ENCODE data around the gene BCLAF3.

Gene BCLAF3

DNA sequence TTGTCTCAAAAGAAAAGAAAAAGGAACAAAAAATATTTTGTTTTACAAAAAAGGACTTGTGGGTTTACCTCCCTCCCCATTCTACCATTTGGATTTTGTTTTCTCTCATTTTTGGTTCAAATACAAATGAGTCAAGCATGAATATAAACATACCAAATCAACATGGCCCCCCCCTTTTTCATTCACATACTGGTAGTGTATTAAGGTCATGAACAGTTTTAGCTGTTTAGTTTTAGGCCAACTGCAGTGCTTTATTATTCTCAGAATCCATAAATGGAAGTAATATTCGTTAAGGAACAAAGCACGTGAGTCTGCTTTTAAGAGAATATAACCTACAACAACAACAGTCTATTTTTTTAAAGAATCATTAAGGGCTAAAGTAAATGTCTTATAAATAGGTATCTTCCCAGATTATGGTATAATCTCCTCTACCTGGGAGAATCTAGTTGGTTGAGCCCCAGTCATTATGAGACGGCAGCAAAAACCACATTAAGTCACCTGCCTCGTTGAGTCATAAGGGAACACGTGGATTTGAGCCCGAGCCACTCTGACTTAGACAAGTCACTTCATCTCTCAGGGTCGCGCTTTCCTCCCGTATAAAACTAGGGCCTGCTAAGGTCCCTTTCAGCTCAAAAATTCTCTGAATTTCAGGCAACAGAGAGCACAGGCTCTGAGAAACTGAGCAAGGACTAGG lies 26.7 kb downstream of the BCLAF3 start:
- DNase-seq, result no peak

DNA sequence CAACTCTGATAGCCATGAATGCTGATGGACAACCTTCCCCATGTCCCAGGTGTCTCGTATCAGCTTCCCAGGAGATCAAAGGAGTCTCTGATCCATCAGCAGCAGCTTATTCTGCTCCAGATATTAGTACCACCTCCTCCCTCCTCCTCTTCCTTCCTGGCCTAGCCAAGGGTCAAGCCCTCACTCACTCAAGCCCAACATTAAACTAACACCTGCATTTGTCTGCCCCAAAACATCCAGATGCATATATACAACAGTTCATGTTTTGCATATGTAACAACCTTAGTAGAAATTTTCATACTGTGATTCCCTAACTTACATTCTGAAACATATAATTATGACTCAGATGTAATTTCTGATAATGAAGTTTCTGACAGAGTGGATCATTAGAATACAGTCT lies 29.9 kb downstream of the BCLAF3 start:
- DNase-seq, result no peak

DNA sequence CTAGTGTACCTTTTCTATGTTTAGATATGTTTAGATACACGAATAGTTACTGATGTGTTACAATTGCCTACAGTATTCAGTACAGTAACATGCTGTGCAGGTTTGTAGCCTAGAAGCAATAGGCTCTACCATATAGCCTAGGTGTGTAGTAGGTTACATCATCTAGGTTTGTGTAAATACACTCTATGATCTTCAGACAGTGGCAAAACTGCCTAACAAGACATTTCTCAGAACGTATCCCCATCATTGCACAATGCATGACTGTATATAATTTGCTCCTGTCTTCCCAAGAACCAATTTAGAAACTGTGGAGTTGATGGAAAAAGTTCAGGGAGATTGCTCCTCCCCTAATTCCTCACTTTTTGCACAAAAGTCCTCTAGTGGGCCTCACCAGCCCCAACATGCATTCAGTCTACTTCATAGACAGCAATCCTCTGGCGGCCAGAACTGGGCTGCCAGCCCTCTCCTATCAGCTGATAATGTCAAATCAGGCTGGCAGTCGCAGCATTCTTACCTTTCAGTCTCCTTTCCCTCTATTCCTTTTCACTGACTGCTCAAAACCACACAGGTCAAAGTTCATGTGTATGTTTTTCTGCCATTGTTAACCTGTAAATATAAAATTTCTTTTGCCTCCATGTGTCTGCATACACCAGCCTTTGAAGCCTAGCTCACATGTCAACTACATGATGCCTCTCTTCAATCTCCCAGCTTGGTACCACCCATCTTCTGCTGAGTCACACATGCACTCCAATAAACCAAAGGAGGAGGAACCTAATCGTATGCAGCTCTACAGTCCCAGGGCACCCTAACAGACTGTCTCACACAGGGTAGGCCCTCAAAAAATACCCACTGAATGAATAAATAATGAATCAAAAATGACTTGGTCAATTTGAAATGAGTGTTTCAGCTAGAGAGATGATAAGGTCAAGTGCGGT lies 32.0 kb downstream of the BCLAF3 start:
- no peak for DNase-seq

DNA sequence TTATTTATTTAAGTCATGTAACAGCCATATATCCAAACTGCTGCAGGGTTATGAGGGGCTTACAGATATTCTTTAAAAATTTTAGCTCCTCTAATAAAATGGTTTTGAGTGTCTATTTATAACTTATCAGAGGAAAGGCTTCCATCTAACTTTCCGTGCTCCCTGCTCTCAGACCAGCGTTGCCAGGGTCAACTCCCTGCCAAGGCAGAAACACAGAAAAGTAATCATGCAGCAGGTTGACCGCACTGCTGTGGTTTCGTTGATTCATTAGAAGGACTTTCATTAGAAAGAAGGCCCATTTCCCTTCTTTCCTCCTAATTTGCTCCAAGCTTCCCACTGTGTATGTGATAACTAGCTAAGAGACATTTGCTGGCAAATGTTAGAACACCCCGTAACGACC lies 33.9 kb downstream of the BCLAF3 start:
- DNase-seq, result no peak

DNA sequence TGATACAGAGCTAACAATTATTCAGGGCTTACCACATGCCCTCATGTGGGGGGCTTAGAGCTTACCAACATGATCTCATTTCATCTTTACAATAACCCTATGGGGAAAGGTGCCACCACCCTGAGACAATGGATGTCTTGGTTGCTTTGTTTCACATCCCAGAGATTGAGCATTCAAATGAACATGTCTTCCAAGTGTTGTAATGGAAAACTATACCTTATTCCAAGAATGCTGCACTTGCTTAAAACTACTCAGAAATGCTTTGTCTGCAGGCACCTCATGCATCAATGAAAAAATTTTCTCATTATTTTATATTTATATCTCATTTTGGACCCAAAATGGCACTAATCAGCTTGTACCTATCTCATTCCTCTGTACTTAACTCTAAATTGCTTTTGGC lies 34.6 kb downstream of the BCLAF3 start:
- DNase-seq, result no peak

DNA sequence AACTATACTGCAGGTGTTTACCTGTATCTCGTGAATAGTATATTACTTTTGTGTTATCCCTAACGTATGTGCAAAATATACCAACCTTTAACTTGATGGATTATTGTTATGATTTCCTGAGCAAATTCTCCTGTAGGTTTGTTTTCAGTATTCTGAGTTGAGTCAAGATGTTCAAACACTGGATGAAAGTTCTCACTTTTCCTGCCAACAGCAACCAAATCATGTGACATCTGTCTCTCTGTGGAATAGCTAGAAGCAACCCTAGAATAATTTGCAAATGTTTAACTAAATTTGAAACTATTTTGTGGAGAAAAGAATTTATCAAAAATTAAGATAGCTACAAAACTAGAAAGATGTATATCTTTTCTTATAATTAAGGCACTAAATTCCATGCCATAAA lies 35.6 kb downstream of the BCLAF3 start:
- no peak for DNase-seq

DNA sequence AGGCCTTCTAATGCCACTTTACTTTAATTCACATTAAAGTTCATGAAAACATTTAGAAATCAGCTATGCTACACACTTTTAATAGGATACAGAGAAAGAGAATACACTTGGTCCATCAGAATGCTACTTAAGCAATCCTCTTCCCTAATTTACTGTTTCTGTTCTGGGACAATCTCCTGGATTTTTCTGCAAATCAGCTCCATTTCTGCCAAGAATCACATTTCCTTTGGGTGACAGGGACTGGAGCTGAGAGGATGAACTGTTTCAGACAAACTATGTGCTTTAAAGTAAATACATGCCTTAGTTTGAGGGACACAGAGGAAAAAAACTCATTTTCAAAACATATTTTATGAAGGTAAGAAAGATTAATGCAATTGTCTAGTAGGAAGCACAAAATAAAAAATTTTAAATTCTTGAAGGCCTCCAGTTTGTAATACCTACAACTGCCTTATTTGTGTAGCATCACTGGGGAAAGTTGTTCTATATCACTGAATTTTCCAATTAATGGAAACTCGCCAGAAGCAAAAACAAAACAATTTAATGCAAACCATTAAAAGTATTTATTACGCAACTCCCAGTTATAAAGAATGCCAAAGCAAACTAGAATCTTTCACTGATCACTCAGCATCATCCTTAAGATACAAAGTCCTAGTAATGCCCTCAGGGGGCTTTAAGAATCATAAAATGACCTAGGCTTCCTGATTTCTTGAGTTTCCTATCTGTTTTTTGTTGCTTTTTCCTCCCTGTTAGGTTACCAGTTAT lies 36.3 kb downstream of the BCLAF3 start:
- DNase-seq, result no peak

DNA sequence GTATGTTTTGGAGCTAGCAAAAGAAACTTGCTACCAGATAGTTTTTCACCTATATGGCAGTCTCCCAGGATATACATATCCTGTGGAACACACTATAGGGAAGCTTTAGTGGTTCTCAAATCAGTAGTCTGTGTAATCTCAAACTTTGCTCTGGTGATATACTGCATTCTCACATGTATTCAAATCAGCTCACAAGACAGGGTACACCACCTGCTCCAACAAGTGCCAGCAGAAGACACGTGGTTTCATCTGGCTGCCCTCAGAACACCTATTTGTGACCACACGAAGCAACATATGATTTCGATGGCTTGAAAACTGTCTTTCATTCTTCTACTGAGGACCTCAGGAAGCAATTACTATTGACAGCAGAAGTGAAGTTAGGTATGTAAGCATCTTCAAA lies 37.7 kb downstream of the BCLAF3 start:
- no peak for DNase-seq

DNA sequence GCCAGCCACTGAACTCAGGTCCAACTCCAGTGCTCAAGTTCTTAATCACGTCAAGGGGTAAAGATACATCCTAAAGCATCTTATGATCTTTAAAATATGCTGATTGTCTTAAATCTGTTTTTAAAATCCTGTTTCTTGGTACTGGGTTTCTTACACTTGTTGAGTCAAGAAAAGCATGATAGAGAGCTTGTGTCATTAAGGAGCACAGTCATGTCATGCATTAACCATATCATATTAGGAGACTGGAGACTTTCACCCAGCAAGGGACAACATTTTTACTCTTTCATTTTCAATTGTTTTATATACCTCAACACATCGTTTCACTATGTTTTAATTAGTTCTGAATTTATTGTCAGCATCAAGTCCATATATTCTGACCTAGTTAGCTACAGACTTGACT lies 41.5 kb downstream of the BCLAF3 start:
- no peak for DNase-seq

DNA sequence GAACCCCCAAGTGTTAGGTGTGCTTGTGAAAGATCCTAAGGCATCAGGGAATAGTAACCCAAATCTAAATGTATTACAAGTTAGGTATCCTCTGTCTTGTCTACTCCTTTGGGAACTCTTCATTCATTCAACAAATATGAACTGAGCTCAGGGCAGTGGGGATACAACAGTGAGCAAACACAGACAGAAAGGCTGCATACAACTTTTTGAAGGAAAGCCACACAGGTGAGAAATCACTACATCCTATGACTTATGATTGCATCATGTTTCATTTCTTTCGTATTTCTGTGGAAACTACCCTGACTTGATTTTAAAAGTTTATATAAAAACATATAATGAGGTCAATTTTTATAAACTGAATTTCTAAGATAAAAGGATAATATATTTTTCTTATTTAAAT lies 43.2 kb downstream of the BCLAF3 start:
- DNase-seq, result no peak

Measured in amniotic stem cell (primary cell).